ENCODE measurements around the gene KYAT1. TPM values are rescaled to one million over a fixed set of nuclear protein-coding genes. Genes with fewer than 3 reads are reported as not detected.
A peak's percentile ranks its signal among the peaks of the same experiment; 100 is the strongest.

Gene KYAT1
- total and polyA plus RNA-seq, 2 of the 13 experiments (the other 11 are each of a cell fraction or from before 2014, with no cell fraction given): 9.2 to 46.5 TPM

GRCh38 chr9:128829477-128830251 is 52.1 kb downstream of the KYAT1 start, which contains the start of gene SPOUT1 (continued):
- TF ChIP-seq IRF9 (CRISPR knock-in tag; IDR thresholded peaks at IDR 0.05; ENCODE audit: borderline replicate concordance) (peak; percentile 84; the same call in 1 of the 2 replicates), KDM4B (CRISPR knock-in tag; IDR thresholded peaks at IDR 0.05) (no peak), ZNF225 (CRISPR knock-in tag; IDR thresholded peaks at IDR 0.05) (no peak), FOSL1 (CRISPR knock-in tag; IDR thresholded peaks at IDR 0.05; ENCODE audit: borderline replicate concordance) (peak; percentile 35; the same call in 1 of the 2 replicates), CEBPG (CRISPR knock-in tag; IDR thresholded peaks at IDR 0.05) (peak; percentile 12; the same call in 1 of the 2 replicates), ZIK1 (CRISPR knock-in tag; IDR thresholded peaks at IDR 0.05; ENCODE audit: borderline replicate concordance, low read depth) (peak; percentile 70; the same call in 1 of the 2 replicates), FOXM1 (CRISPR knock-in tag; IDR thresholded peaks at IDR 0.05) (no peak), ZBTB34 (CRISPR knock-in tag; IDR thresholded peaks at IDR 0.05) (0 out of 2 replicates have a peak, but pooled peaks have one; percentile 6), ZNF124 (CRISPR knock-in tag; IDR thresholded peaks at IDR 0.05) (peak; percentile 65; the same call in 1 of the 2 replicates), FOXK1 (CRISPR knock-in tag; IDR thresholded peaks at IDR 0.05; ENCODE audit: borderline replicate concordance, low read depth) (peak; percentile 69), ZNF557 (CRISPR knock-in tag; IDR thresholded peaks at IDR 0.05) (no peak), TFDP2 (CRISPR knock-in tag; IDR thresholded peaks at IDR 0.05) (peak; percentile 87), ZSCAN12 (CRISPR knock-in tag; IDR thresholded peaks at IDR 0.05) (0 out of 2 replicates have a peak, but pooled peaks have one; percentile 17), AKNA (CRISPR knock-in tag; IDR thresholded peaks at IDR 0.05; ENCODE audit: borderline replicate concordance) (no peak), ZNF615 (CRISPR knock-in tag; IDR thresholded peaks at IDR 0.05; ENCODE audit: borderline replicate concordance) (0 out of 2 replicates have a peak, but pooled peaks have one; percentile 45), ZFP36L2 (CRISPR knock-in tag; IDR thresholded peaks at IDR 0.05) (no peak), RBFOX2 (IDR thresholded peaks at IDR 0.05; ENCODE audit: low read depth, low read length) (peak; percentile 94), KLF11 (CRISPR knock-in tag; IDR thresholded peaks at IDR 0.05) (peak; percentile 96; the same call in 1 of the 2 replicates)
